K562 treated with DMSO at 1 percent for 24 hours (cell line): ENCODE measurements around the gene TBP. TPM values are rescaled to one million over a fixed set of nuclear protein-coding genes. Genes with fewer than 3 reads are reported as not detected.

Experiments used
- total RNA-seq: library from RNA; unstranded; fragments of 300-600 nt; gene quantifications from 2 replicates; pipeline ENCODE4 v1.2.3, GENCODE V29; 2022; ENCODE audit warnings: low read depth; ENCODE audit not compliant: insufficient read depth

The TBP gene
- total RNA-seq, result 27.3 and 33.5 TPM in 2 replicates

GRCh38 chr6:170554013-170554795, at the start of gene TBP:
Gene TBP, plus strand, starts transcription at chr6:170554369. Its CDS starts 2,661 bp downstream, at chr6:170557030.

GRCh38 chr6:170552765-170553533, 1.2 kb upstream of the TBP start, which contains the start of gene PSMB1:
Gene PSMB1, minus strand, starts transcription at chr6:170553307. Its CDS starts 65 bp downstream, at chr6:170553242.

DNA sequence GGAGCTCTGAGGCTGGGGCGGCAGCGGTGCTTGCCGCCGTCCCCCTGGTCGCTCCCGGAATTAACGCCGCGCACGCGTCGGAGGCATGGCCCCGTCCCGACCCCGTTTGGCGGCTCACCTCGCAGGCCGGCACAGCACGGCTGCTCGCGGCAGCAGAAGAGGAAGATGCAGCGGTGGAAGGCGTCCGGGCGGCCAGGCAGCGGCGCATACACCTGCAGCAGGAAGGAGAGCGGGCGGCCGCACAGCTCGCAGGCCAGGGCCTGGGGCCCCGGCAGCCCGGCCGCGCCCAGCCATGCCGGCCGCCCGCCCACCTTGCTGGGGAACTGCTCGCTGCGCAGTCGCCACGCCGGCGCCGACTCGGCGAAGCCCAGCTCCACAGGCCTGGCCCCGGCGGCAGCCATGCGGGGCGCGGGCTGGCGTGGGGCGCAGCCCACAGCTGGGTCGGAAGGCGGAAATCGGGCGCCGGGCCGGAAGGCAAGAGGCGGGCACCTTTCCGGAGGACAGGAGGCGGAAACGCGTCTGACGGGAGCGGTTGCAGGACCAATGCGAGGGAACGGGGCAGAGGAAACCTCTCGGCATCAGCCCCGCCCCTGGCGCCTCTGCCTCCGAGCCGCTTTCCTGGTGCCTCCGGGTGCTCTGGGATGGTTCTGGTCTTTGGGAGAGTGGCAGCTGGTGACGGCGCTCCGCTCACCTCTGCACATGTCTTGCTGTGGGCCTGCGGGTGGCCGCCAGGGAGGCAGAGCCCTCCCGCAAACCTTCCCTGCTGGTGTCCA, 30.2 kb downstream of the TBP start, which contains the start of gene PDCD2:
Gene PDCD2, minus strand, starts transcription at position 457 of the 773 bp plus-strand sequence. Its CDS starts 56 bp downstream, at position 401.

Other genes with a start within 250 kb of the TBP start
- 15.3 and 16.1 TPM in 2 replicates for gene FAM120B, start 247.6 kb upstream of the TBP start, total RNA-seq
- 430 and 451 TPM in 2 replicates for gene PSMB1, start 1.1 kb upstream of the TBP start, total RNA-seq
- 132 and 139 TPM in 2 replicates for gene PDCD2, start 30.3 kb downstream of the TBP start, total RNA-seq